ENCODE data around the gene HSPA1A.

The HSPA1A gene

GRCh38 chr6:31776989-31777666, 38.2 kb upstream of the HSPA1A start, which contains the start of gene VWA7:
Gene VWA7, minus strand, starts transcription at chr6:31777328. Its CDS starts 549 bp downstream, at chr6:31776779.
- in situ Hi-C loops (cut with HindIII; ENCODE audit: low sequenced_read_pairs), result no loop called here
- no peak for TF ChIP-seq CTCF (IDR thresholded peaks at IDR 0.05; ENCODE audit: low read depth, low read length, missing control alignments)
- DNase-seq (ENCODE audit: low read depth), result peak; percentile 26
- no peak within 1 kb of the TSS for H3K4me3 ChIP-seq (ENCODE audit: low read depth, low read length)

- in situ Hi-C loops (cut with HindIII; ENCODE audit: low sequenced_read_pairs), result no loop called here
- H3K4me3 ChIP-seq (ENCODE audit: low read depth, low read length), result no peak overlapping the region
- TF ChIP-seq CTCF (IDR thresholded peaks at IDR 0.05; ENCODE audit: low read depth, low read length, missing control alignments), result no peak
- no peak for DNase-seq (ENCODE audit: low read depth)
These were observed 37.7 kb upstream of the HSPA1A start for GRCh38 chr6:31777667-31778050.

- no peak overlapping the region for H3K4me3 ChIP-seq (ENCODE audit: low read depth, low read length)
- DNase-seq (ENCODE audit: low read depth), result no peak
- no peak for TF ChIP-seq CTCF (IDR thresholded peaks at IDR 0.05; ENCODE audit: low read depth, low read length, missing control alignments)
- in situ Hi-C loops (cut with HindIII; ENCODE audit: low sequenced_read_pairs), result no loop called here
These were observed 37.1 kb upstream of the HSPA1A start for GRCh38 chr6:31778193-31778592.

GRCh38 chr6:31778999-31779885, 36.1 kb upstream of the HSPA1A start:
- no peak overlapping the region for H3K4me3 ChIP-seq (ENCODE audit: low read depth, low read length)
- in situ Hi-C loops (cut with HindIII; ENCODE audit: low sequenced_read_pairs), result no loop called here
- TF ChIP-seq CTCF (IDR thresholded peaks at IDR 0.05; ENCODE audit: low read depth, low read length, missing control alignments), result no peak
- no peak for DNase-seq (ENCODE audit: low read depth)

GRCh38 chr6:31779908-31780307, 35.4 kb upstream of the HSPA1A start:
- no peak for TF ChIP-seq CTCF (IDR thresholded peaks at IDR 0.05; ENCODE audit: low read depth, low read length, missing control alignments)
- DNase-seq (ENCODE audit: low read depth), result no peak
- no peak overlapping the region for H3K4me3 ChIP-seq (ENCODE audit: low read depth, low read length)
- in situ Hi-C loops (cut with HindIII; ENCODE audit: low sequenced_read_pairs), result no loop called here

GRCh38 chr6:31780507-31781243, 34.7 kb upstream of the HSPA1A start:
- DNase-seq (ENCODE audit: low read depth), result no peak
- TF ChIP-seq CTCF (IDR thresholded peaks at IDR 0.05; ENCODE audit: low read depth, low read length, missing control alignments), result no peak
- H3K4me3 ChIP-seq (ENCODE audit: low read depth, low read length), result no peak overlapping the region
- in situ Hi-C loops (cut with HindIII; ENCODE audit: low sequenced_read_pairs), result no loop called here
